Body of pancreas (tissue), 4 donors: Measurements from ENCODE around the gene COL18A1.

ENCODE experiments used
- CTCF ChIP-seq, 7 experiments: fragments of 450-650 bp in 4 of 7; fragments of 200-600 bp in 3 of 7; sonication (generic) in 3 of 7; IDR thresholded peaks; one replicate each; pipeline ENCODE4 v1.5.1; 2016 to 2019; ENCODE audit warnings: antibody characterized with exemption in 7 of 7
- POLR2A ChIP-seq, 3 donors: fragments of 450-650 bp; IDR thresholded peaks; one replicate each; pipeline ENCODE4 v1.6.1; 2016; ENCODE audit warnings: antibody characterized with exemption in 3 of 3, mild to moderate bottlenecking in 2 of 3

DNA sequence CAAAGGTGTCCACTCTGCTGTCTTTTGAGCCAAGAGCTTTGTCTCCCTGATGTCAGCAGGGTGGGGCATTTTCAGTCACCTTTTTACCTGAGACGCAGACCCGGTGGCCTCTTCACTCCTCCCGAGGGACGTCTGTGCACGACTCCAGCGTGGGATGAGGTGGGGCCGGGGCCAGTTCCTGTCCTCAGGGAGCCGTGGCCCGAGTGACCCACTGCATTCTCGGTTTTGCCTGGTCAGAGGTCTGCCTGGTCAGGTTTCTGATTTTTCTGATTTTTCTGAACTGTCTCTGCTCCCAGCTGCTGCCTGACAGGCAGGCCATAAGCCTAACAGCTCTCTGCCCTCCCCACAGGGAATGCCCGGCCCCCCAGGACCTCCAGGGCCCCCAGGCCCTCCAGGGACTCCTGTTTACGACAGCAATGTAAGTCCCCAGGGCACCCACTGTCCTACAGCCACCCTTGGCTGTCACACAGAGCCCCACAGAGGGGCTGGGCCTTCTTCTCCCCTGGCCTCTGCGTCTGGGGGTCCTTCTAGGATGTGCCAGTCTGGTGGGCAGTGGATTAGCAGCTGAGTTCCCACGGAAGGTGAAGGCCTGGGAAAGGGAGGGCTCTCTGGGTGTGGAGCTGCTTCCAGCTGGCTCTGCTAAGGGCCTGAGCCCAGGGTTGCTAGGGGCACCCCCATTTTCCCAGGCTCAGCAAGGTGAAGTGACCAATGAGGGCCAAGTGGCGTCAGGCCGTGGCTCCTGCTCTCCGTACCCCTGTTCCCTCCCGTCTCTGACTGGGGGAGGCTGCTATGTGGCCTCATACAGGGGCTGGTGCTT is 91.4 kb downstream of the COL18A1 start:
- no peak for TF ChIP-seq CTCF (IDR thresholded peaks at IDR 0.05)
- TF ChIP-seq POLR2A (IDR thresholded peaks at IDR 0.05) = no peak
